ENCODE results near the gene GRIK2. TPM values are rescaled to one million over a fixed set of nuclear protein-coding genes. Genes with fewer than 3 reads are reported as not detected.

GRIK2 gene
- total and polyA plus RNA-seq, 2 donors (not counting 3 experiments of a cell fraction or from before 2014, with no cell fraction given): not detected

DNA sequence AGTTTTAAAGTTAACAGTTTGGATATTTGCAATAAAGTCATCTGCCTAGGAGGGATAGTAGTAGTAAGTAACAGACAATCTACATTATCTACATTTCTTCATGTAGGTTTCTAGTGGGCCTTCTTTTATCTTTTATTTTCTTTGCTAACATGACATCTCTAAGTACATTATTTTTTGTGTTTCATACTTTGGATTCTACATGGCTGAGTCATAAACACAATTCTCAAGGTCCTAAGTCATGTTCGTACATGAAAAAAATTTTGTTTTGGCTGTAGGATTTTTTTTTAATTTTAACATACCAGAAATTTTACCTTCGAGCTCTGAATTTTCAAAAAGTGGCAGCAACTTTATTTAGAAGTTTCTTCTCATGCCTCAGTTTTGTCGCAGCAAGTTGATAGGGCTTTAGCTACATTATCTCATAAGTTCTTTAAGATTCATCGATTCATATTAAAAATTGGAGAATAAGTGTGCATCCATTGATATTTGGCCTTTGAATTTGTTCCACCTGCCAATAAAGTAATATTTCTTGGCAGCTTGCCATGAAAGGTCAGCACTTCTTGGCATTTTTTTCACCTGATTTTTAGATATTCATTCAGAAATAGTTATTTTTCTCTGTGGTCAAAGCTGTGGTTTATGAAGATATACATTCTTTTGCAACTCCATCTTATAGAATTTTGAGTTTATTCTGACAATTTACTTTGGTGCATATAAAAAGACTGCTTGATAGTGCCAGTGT lies 146.2 kb downstream of the GRIK2 start:
- intact Hi-C loops (cut with micrococcal nuclease): no loop called here
- Histone ChIP-seq H3K4me2 (ENCODE audit: insufficient read depth, low read length) (no peak overlapping the region), H3K9ac (replicated peaks; ENCODE audit: extremely low read depth, insufficient read depth, low read length) (no peak overlapping the region), H3K9me1 (replicated peaks; ENCODE audit: control insufficient read depth, extremely low read depth, insufficient read depth, low read length) (no peaks in the 10 kb centered on the region), H3K27ac (ENCODE audit: insufficient read depth, low read depth, low read length) (no peak overlapping the region), H3K27me3 (ENCODE audit: control insufficient read depth in 2 of 2, insufficient read depth in 2 of 2, low read length in 2 of 2) (no peaks in the 10 kb centered on the region), H3K79me2 (ENCODE audit: control insufficient read depth, insufficient read depth, low read length) (no peaks in the 10 kb centered on the region), H3K36me3 (ENCODE audit: control insufficient read depth in 2 of 2, extremely low read depth in 1 of 2, insufficient read depth in 2 of 2, low read length in 2 of 2) (no peaks in the 10 kb centered on the region), H4K20me1 (replicated peaks; ENCODE audit: control insufficient read depth, extremely low read depth, insufficient read depth, low read length) (no peaks in the 10 kb centered on the region), H3K4me3 (replicated peaks in 1 of 3; ENCODE audit: insufficient read depth in 1 of 3, low read depth in 1 of 3, low read length in 3 of 3) (no peak overlapping the region), H3K9me3 (replicated peaks; ENCODE audit: control insufficient read depth, insufficient read depth, low read length) (no peaks in the 10 kb centered on the region), H2AFZ (ENCODE audit: low read depth, low read length) (no peak overlapping the region), H3K4me1 (ENCODE audit: control insufficient read depth, extremely low read depth, insufficient read depth, low read length) (no peaks in the 10 kb centered on the region)
- no peak for FAIRE-seq
- dilution Hi-C loops (cut with MboI; ENCODE audit: extremely low pct_ligation_motif_present, low sequenced_read_pairs): no loop called here
- TF ChIP-seq JUN (IDR thresholded peaks at IDR 0.05; ENCODE audit: borderline replicate concordance, insufficient read depth, insufficient read length, low read depth) (no peak), GATA2 (IDR thresholded peaks at IDR 0.05; ENCODE audit: insufficient read depth, insufficient read length, low read depth, low read length) (no peak), POLR2A (IDR thresholded peaks at IDR 0.05; ENCODE audit: low read depth, low read length) (no peak), FOS (IDR thresholded peaks at IDR 0.05; ENCODE audit: borderline replicate concordance, insufficient read depth, low read length) (no peak), MYC (IDR thresholded peaks at IDR 0.05; ENCODE audit: low read depth, low read length) (no peak), EZH2 (IDR thresholded peaks at IDR 0.05; ENCODE audit: borderline replicate concordance, low read depth, low read length, severe bottlenecking) (no peak), POLR2AphosphoS5 (IDR thresholded peaks at IDR 0.05; ENCODE audit: insufficient read depth, low read depth, low read length) (no peak)
- TF ChIP-seq, protein P1, sequence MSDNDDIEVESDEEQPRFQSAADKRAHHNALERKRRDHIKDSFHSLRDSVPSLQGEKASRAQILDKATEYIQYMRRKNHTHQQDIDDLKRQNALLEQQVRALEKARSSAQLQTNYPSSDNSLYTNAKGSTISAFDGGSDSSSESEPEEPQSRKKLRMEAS (IDR thresholded peaks at IDR 0.05; ENCODE audit: insufficient read depth, insufficient read length): no peak
- TF ChIP-seq, protein P2, sequence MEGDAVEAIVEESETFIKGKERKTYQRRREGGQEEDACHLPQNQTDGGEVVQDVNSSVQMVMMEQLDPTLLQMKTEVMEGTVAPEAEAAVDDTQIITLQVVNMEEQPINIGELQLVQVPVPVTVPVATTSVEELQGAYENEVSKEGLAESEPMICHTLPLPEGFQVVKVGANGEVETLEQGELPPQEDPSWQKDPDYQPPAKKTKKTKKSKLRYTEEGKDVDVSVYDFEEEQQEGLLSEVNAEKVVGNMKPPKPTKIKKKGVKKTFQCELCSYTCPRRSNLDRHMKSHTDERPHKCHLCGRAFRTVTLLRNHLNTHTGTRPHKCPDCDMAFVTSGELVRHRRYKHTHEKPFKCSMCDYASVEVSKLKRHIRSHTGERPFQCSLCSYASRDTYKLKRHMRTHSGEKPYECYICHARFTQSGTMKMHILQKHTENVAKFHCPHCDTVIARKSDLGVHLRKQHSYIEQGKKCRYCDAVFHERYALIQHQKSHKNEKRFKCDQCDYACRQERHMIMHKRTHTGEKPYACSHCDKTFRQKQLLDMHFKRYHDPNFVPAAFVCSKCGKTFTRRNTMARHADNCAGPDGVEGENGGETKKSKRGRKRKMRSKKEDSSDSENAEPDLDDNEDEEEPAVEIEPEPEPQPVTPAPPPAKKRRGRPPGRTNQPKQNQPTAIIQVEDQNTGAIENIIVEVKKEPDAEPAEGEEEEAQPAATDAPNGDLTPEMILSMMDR (IDR thresholded peaks at IDR 0.05; ENCODE audit: extremely low read depth in 1 of 2, insufficient read depth in 1 of 2, low read depth in 1 of 2, low read length in 2 of 2): no peak
- ChIA-PET CTCF (no interaction called here), POLR2A (no interaction called here)
- BruUV-seq (replicated peaks): no TSS peak
- no peak for DNase-seq (ENCODE audit: low read depth, low spot score)

Measured in endothelial cell of umbilical vein (primary cell).